HG03439 (cell line): ENCODE data around the gene KRT81.
"Not testable (repeated sequence)": the region's sequence is repeated elsewhere in the genome, so short reads cannot be mapped to it uniquely, and the experiment has no call there.

Experiments used
- ATAC-seq: cut with Tn5 transposase; IDR thresholded peaks from one replicate; pipeline ENCODE4 v1.9.1; 2021; ENCODE audit warnings: mild to moderate bottlenecking, moderate library complexity; ENCODE audit not compliant: unreplicated experiment

Gene KRT81

DNA sequence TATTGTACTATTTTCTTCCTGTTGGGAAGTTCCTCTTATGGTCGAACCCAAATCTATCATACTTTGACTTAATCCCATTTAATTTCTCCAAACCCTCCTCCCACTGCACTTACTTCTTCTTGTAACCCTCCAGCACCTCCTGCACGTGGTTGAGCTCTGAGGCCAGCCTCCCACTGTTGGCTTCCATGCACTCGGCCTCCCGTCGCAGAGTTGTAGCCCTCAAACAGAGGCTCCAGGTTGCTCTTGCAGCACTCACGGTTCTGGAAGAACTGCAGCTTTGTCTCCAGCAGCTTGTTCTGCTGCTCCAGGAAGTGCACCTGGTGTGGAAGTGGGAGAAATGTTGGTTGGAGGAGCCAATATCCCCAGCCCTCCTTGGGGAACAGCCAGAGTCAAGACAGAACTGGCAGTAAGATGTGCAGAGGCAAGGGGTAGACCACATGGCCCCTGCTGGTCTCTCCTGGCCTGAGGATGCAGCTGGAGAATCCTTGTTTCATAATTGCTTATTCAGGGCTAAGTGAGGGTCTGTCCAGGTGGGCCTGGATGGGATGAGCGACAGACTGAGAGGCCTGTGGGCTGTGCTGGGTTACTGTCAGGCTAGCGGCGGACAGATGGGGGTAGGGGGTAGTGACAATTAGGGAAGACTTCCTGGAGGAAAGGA, 35.3 kb downstream of the KRT81 start:
- ATAC-seq, result no peak

DNA sequence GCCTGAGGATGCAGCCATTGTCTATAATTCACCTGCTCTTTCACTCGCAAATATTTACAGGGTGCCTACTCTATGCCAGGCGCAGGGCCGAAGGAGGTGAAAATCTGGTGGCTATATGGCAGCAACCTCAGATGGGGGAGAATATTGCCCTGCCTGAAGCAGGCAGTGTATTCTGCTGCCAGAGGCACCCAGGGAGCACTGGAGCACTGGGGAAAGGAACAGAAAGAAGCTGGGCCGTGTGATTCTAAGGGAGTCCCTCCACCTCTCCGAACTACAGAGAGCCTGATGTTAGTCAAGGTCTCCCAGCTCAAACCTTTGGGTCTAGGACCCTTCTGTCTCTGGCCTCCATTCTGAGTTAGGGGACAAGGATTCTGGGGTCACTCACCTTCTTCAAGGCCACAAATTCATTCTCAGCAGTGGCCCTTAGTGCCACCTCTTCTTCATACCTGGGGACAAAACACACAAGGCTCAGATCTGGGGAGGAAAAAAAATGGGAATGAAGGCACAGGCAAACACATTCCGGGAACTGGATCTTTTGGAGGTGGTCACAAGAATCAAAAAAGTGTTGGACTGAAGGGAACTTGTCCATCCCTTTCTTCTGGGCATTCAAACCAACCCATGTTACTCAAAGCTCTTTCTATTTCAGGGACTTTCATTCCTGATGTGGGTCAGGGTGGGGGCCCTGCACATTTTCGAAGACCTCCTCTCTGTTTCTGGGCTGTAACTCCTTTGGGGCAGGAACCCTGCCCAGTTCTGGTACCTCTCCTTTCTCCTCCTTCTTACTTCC, 36.2 kb downstream of the KRT81 start:
- ATAC-seq, result no peak

DNA sequence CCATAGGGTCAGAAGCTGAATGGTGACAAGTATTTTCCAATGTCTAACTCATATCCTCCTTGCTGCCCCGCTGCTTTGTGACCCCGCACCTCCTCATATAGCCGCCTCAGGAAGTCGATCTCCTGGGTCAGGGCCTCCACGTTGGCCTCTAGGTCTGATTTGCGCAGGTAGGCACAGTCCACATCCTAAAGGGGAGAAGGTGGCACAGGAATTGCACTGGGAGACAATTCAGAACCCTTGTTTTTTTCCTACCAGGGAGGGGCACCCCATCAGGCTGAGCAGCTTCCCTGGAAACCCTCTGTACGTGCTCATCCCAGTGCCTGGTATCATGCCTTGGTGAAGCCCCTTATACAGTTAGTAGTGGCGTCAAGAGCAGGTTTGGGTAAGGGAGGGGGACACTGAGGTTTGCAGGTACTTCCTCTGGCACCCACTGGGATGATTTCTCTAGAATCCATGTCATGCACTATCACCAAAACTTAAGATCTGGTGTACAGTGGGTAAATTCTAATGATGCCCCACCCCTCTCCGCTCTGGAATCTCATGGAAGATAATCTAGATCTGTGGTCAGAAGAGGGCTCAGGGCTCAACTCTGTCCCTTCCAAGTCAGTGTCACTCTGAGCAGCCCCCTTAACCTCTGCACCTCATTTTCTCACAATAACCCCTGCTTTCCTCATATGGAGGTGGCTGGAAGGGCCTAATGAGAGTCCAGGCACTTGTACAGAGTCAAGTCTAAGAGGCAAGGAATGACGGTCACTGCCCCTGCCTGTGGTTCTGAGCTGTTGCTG, 37.0 kb downstream of the KRT81 start:
- ATAC-seq, result no peak

DNA sequence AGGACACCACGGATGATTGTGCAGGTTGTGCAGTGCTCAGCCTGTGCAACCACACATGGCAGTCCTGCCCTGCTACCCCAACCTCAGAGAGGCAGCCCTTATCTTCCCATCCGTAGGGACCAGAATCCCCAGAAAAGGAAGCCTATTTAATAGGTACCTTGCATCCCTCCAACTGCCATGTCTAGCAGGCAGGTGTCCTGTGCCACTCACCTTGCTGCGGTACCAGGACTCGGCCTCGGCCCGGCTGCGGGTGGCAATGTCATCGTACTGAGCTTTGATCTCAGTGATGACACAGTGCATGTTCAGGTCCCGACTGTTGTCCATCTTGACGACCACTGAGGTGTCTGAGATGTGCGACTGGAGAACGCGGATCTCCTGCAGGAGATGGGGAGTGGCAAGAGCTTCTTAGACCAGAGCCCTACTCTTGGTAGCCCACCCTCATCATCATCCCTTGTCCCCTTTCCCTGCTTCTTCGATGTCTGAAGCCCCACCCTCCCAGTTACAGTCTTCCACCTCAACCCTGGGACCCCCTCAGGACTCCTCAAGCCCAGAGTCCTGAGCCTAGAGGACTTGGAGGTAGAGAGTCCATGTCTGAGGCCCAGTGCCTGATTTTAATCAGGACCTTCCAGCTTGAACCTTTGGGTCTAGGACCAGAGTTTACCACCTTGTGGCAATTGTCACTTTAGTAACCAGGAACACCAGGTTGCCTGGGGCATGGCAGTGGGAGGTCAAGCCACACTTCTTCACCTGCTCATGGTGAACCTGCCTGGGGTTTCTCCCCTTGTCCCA, 37.7 kb downstream of the KRT81 start:
- no peak for ATAC-seq

DNA sequence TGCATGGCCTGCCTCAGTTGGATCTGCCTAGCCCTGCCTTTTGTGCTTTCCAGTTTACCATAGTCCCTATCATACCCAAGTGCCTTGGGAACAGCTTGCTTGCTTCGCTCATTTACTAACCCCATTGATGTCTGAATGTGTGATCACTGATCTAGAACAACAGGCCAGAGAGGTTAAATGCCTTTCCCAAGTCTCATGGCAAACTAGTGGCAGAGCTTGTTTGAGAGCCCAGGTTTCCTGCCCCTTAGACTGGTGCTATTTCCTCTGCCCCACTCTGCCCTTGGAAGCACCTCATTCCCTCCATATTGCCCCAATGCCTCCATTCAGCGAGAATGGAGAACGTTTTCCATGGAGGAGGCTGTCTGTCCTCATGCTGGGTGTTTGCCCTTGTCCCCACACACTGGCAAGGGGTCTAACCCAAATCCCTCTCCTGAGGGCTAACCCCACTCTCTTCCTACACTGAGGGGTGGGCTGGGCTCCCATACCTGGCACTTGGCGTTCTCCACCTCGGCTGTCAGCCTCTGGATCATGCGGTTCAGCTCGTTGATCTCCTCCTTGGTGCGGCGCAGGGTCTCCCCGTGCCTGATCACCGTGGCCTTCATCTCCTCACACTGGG, 38.5 kb downstream of the KRT81 start:
- no peak for ATAC-seq

DNA sequence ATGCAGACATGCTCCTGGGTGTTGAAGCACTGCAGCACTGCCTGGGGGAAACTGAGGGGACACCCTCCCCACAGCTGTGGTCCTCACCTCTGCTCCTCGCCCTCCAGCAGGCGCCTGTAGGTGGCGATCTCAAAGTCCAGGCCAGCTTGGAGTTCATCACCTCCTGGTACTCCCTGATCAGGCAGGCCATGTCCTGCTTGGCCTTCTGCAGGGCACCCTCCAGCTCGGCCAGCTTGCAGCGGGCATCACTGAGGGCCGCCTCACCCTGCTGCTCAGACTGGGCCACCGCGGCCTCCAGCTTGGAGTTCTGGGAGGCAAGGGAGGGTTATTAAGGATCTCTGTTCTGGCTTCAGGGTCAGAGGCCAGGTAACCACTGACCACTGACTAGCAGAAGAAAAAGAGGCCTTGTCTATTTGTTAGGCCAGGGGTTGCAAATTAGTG, 39.1 kb downstream of the KRT81 start:
- ATAC-seq, result not testable (repeated sequence)

DNA sequence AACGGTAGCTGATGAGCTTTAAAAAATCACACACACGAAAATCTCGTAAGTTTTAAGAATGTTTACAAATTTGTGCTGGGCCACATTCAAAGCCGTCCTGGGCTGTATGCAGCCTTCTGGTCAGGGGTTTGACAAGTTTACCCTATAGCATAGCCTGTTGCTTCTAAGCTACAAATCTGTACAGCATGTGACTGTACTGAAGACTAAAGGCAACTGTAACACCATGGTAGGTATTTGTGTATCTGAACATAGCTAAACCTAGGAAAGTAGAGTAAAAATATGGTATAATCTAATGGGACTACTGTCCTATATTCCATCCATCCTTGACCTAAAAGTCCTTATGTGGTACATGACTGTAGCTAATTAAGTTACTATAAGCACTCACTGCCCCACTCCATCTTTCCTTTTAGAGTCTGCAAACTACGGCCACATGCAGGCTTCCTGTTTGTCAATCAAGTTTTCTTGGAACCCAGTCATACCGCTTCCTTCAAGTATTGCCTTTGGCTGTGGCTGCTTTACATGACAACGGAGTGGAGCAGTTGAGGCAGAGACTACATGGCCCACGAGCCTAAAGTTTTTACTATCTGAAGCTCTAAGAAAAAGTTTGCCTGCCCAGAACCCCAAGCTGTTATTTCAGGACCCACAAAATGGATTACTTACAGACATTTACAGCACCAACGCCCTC, 39.8 kb downstream of the KRT81 start:
- no peak for ATAC-seq

DNA sequence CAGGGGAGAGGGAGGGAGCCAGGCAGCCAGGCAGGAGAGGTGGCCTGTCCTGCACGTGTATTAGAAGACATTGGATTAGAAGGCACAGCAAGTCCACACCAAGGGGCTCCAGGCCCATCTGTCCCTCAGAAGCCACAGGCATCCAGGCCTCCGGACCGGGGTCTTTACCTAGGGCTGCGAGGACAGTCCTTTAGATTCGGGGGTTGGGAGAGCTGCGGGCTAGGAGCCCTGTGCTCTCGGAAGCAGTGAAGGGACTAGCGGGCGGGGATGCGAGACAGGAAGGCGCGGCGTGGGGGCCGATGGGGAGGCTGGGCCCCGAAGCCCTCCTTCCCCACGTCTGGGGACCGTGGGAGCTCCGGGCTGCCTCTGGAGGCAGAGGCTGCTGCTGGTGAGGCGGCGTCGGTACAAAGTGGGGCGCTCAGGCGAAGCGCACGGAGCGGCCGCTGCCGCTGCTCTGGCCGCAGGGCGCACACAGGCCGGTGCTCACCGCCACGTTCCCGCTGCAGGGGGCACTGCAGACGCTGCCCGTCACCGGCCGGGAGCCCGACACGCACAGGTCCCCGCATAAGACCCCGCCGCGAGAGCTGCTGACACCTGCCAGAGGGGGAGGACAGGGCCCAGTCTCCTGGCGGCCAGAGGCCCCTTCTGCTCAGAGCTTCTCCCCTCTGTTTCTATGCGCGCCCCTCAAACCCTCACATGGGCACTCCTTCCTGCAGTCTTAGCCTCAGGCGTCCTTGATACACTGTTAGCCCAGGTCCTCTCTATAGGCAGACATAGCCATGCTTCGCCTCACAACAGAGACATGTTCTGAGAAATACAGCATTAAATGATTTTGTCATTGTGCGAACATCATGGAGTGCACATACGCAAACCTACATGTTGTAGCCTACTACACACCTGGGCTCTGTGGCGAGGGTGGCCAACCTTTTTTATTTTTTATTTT, 41.0 kb downstream of the KRT81 start:
- ATAC-seq, result no peak

DNA sequence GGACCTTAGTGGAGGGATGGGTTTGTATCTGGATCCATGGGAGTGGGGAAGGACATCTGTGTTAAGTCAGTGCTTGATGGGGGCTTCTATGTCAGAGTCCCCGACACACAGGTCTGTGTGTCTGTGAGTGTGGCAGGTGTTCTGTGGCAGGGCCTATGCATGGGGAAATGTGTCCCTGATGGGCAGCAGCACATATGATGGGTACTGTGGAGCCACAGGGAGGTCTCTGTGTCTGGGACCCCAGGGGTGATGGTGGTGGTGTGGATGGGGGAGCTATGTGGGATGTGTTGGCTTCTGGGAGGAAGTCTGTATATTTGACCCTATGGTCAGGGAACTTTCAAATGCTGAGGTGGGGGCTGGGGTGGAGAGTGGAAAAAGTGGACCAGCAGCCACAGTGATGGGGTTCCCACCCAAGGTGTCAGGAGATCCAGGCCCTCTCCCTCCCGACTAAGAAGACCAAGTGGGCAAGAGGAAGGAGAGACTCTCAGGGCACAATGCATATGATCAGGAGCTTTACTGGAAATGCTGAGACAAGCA, 41.8 kb downstream of the KRT81 start:
- no peak for ATAC-seq

DNA sequence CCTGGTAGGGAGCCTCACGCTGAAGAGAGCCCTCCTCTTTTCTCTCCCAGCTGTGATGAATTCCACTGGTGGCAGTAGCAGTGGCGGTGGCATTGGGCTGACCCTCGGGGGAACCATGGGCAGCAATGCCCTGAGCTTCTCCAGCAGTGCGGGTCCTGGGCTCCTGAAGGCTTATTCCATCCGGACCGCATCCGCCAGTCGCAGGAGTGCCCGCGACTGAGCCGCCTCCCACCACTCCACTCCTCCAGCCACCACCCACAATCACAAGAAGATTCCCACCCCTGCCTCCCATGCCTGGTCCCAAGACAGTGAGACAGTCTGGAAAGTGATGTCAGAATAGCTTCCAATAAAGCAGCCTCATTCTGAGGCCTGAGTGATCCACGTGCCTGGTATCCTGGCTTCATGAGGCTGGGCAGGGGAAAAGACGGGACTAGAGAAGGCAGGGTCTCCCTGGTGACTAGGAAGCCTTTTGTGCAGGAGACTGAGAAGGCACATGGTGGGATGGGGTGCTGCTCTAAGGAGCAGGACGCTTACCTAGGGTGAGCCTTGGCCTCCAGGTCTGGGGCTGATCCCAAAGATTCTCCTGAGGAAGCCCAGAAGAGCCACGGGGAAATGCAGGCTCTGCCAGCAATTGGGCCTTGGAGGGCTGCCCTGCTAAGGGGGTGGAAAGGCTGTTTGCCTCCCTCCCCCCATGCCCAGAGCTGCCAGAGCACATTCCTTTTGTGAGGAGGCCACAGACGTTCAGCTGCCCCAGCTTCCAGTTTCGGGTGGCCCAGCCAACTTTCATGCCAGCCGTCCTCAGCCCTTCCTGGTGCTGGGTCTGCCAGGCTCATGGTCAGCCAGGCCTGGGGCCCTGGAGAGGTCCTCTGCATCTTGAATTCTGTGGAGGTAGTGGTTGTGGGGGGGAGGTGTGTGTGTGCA, 42.5 kb downstream of the KRT81 start:
- ATAC-seq, result no peak

DNA sequence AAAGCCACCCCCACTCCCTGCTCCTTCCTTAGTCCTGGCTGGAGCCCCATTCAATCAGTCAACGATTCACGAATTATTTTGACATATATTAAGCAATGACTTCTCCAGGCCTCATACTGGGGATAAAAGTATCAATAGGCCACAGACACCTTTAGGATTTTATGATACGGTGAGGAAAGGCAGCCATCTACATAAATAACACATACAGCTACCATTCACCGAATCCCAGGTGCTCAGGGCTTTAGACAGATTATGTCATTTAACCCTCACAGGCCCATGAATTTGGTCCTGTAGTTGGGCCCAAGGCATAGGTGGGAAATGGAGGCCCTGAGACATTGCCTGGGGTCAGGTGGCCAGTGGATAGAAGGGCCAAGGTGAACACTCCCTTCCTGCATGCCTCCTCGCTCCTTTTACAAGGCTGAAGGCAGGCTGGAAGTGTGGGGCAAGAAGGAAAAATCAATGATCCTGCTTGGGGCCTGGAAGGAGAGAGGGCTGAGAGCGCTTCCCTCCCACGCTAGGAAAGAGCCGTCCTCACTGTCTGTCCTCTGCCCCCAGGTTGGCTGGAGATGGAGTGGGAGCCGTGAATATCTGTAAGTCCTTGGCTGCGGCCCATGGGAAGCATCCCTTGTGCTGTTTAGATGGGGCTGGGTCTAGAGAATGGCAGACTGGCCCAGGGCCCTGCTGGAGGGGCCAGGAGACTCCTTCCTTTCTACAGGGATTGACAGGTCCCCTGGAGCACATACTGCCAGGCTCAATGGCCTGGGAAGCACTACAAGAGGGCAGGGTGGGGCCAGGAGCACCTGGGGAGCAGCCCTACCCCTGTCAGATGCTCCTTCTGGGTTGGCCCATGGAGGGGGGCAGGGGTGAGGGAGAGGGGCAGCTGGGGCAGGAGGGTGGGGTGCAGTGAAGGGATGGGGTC, 43.5 kb downstream of the KRT81 start:
- ATAC-seq, result no peak

DNA sequence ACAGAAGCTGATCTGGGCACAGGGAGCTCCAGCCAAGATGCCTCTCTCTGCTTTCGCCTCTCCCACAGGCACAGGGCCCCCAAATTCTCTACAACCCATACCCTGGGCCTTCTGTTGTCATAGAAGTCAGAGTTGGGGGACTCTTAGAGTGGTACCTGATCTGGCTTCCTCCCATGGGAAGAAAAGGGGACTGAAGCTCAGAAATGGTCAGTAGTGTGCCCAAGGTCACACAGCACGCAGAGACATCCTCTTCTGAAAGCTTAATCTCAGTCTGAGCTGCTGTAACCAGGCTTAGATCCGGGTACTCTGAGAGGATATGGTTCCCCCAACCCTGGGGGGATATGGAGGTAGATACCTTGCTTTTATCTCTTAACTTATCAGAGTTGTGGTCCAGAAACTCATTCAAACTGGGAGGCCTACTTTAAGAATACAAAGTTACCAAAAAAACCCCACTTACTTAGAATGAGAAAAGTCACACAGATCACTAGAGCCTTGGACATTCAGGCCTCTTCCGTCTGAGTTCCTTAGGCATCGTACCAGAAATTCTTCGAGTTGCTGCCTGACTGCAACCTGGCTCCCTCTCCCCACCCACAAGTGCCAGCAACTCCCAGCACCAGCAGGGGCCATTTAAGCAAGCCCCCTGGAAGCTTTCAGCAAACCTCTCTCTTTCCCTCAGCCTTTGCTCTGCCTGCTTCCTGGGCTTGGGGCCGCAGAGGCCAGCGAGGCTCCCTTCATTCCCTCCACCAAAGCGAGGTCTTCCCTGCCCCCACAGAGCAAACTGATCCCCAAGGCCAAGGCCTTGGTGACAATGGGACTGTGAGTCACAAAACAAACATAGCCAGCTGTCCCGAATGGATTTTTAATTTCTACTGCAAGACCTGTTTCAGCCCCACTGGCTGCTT, 44.4 kb downstream of the KRT81 start:
- ATAC-seq, result no peak

DNA sequence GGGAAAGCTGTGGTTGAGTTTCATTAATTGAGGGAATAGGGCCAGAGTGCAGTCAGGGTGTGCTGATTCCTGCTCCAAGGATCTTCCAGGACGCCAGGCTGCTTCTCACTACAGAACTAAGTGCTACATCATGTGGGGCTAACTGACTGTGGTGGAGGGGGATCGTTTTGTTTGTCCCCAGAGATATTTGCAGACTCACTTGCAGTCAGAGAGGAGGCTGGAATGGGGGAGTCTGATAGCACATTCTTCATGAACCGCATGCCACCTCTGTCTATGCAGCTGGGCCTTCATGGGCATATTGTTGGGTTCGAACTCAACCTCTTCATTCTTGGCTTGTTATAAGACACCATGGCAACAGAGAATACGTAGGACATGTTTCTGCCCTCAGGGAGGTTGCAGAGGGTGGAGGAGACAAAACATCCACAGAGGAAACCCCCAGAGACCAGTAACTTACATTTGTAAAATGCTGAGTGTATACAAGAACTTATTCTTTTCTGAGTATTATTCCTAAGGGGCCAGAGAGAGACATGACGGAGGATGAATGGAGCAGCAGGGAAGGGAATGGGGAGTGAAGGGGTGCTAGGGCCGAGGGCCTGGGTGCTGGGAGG, 45.3 kb downstream of the KRT81 start:
- no peak for ATAC-seq

DNA sequence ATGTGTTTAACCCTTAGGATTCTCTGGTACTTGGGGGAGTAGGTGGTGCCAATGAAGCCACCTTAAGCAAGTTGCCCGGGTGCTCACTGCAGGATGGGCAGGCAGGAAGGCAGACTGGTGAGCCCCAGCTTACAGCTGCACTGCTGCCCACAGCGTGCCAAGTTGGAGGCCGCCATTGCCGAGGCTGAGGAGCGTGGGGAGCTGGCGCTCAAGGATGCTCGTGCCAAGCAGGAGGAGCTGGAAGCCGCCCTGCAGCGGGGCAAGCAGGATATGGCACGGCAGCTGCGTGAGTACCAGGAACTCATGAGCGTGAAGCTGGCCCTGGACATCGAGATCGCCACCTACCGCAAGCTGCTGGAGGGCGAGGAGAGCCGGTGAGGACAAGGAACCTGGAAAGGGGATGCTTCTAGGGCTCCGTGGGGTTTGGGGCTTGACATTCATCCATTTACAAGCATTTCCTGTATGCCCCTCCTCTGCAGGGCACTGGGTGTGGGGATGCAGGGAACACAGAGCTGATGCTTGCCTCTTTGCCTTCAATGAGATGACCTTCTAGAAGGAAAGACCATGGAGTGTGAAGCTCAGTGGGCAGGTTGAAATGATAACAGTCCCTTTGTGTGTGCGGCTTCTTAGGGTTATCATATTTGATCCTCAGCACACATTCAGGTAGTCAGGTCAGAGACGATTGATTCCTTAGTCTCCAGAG, 45.9 kb downstream of the KRT81 start:
- ATAC-seq, result no peak
